Prostate gland (tissue), 2 donors: ENCODE results near the gene RARG. TPM values are rescaled to one million over a fixed set of nuclear protein-coding genes. Genes with fewer than 3 reads are reported as not detected.

Experiments
- DNase-seq: peaks from one replicate; pipeline ENCODE4 v3.0.0-alpha.2; 2019; ENCODE audit warnings: low spot score
- H3K27ac ChIP-seq, 2 donors: fragments of 200-600 bp; sonication (generic); 2 replicates each; pipeline ENCODE4 v1.5.1; 2017 to 2019
- H3K27me3 ChIP-seq: fragments of 200-600 bp; sonication (generic); replicated peaks from 2 replicates; pipeline ENCODE4 v1.5.1; 2019; ENCODE audit not compliant: insufficient read depth
- H3K36me3 ChIP-seq, 2 donors: fragments of 200-600 bp; sonication (generic); 1 replicate in 1 of 2; 2 replicates in 1 of 2; pipeline versions ENCODE4 v1.5.1 to v1.8.1; 2017 to 2019
- H3K4me1 ChIP-seq: fragments of 200-600 bp; sonication (generic); replicated peaks from 2 replicates; pipeline ENCODE4 v1.5.1; 2019
- H3K4me3 ChIP-seq, 2 donors: fragments of 200-600 bp; sonication (generic); 2 replicates each; pipeline ENCODE4 v1.5.1; 2017 to 2019
- H3K9me3 ChIP-seq: fragments of 200-600 bp; sonication (generic); 2 replicates; pipeline ENCODE4 v1.5.1; 2017
- POLR2A ChIP-seq: fragments of 450-650 bp; IDR thresholded peaks from one replicate; pipeline ENCODE4 v1.6.1; 2016; ENCODE audit warnings: antibody characterized with exemption, mild to moderate bottlenecking
- POLR2AphosphoS5 ChIP-seq: sonication (generic); formaldehyde crosslinking; IDR thresholded peaks from one replicate; pipeline ENCODE4 v1.6.1; 2017; ENCODE audit warnings: antibody characterized with exemption
- WGBS: methylation state at CpG from one replicate; pipeline ENCODE4 v1.1.5; 2018; 5-methylcytosine and 5-hydroxymethylcytosine counted together
- intact Hi-C: fragments of 100-400 bp; cut with DNase I; formaldehyde crosslinking; loops from one replicate; pipeline ENCODE4 v1.14.2; 2022
- total RNA-seq, 2 donors: library from RNA; depleted of rRNA; stranded (reverse); fragments of >200 nt; gene quantifications; one replicate each; pipeline ENCODE4 v1.1.0, GENCODE V29; 2016
- TF ChIP-seq, protein P1 (sequence below), 4 experiments: fragments of 200-600 bp in 2 of 4; fragments of 450-650 bp in 2 of 4; sonication (generic) in 2 of 4; IDR thresholded peaks; 1 replicate in 3 of 4; 2 replicates in 1 of 4; pipeline ENCODE4 v1.5.1; 2016 to 2019; ENCODE audit warnings: antibody characterized with exemption in 4 of 4, mild to moderate bottlenecking in 2 of 4, moderate library complexity in 2 of 4

The RARG gene
- total RNA-seq, 2 donors from 2014 or later: 28.9 to 30.4 TPM

DNA sequence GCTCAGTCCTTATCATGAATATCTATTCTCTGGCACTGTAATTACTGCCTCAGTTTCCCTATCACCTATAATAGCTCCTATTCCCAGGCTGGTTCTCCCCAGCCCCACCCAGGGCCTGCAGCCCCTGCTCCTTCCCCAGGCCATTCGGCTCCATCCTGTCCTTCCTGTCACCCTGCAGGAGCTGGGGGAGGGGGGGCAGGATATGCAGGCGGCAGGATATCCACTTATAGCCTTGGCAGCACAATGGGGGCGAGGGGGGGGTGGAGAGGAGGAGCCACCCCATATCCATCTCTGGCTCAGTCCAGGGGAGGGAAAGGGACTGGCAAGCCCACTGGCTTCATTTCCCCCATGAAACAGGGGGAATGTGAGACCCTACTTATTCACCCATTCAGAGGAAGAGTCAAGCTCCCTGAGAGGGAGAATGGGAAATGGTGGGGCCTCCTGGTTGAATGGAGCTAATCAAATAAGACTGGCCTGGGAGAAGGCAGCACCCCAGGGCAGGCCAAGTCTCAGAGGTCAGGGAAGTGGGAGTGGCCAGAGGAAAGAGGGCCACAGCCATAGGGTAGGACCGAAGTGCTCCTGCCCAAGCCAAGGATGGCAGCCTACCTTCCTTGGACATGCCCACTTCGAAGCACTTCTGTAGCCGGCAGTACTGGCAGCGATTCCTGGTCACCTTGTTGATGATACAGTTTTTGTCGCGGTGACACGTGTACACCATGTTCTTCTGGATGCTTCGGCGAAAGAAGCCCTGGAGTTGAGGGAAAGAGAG is 17.1 kb downstream of the RARG start:
- no peaks in the 10 kb centered on the region for H3K9me3 ChIP-seq
- DNase-seq: no peak
- peak overlapping the region in 1 of 2 donors; percentile 26 for H3K27ac ChIP-seq
- no peak overlapping the region for H3K4me3 ChIP-seq
- peaks cover 17% of the 10 kb centered on the region for H3K4me1 ChIP-seq
- TF ChIP-seq POLR2AphosphoS5 (no peak), POLR2A (no peak)
- TF ChIP-seq, protein P1, sequence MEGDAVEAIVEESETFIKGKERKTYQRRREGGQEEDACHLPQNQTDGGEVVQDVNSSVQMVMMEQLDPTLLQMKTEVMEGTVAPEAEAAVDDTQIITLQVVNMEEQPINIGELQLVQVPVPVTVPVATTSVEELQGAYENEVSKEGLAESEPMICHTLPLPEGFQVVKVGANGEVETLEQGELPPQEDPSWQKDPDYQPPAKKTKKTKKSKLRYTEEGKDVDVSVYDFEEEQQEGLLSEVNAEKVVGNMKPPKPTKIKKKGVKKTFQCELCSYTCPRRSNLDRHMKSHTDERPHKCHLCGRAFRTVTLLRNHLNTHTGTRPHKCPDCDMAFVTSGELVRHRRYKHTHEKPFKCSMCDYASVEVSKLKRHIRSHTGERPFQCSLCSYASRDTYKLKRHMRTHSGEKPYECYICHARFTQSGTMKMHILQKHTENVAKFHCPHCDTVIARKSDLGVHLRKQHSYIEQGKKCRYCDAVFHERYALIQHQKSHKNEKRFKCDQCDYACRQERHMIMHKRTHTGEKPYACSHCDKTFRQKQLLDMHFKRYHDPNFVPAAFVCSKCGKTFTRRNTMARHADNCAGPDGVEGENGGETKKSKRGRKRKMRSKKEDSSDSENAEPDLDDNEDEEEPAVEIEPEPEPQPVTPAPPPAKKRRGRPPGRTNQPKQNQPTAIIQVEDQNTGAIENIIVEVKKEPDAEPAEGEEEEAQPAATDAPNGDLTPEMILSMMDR (IDR thresholded peaks at IDR 0.05): no peak
- H3K36me3 ChIP-seq: peaks cover 6 to 14% of the 10 kb centered on the region in 2 donors
- H3K27me3 ChIP-seq: no peaks in the 10 kb centered on the region
- intact Hi-C loops: loop anchor here (2.0 kb wide), 1 partner anchor 72 kb away; no protein-coding TSS in a partner anchor
- WGBS: 60% methylated on average over 12 of the region's 12 CpGs

DNA sequence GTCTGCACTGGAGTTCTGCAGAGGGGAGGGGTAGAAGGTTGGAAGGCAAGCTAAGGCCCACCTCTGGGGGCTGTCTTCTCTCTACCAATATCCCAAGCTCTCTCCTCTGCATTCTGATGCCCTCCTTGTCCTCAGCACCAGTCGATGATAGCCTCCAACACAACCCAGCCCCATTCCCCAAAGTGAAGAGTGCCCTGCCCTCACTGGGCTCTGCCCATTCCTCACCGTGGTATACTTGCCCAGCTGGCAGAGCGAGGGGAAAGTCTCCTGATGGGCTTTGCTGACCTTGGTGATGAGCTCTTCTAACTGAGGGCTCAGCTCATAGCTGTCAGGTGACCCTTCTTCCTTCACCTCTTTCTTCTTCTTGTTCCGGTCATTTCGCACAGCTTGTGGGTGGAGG is 17.8 kb downstream of the RARG start:
- peaks cover 6 to 14% of the 10 kb centered on the region in 2 donors for H3K36me3 ChIP-seq
- H3K27ac ChIP-seq: no peak overlapping the region
- DNase-seq: no peak
- no peaks in the 10 kb centered on the region for H3K9me3 ChIP-seq
- TF ChIP-seq POLR2AphosphoS5 (no peak), POLR2A (no peak)
- TF ChIP-seq, protein P1 (IDR thresholded peaks at IDR 0.05): no peak
- peaks cover 17% of the 10 kb centered on the region for H3K4me1 ChIP-seq
- no peaks in the 10 kb centered on the region for H3K27me3 ChIP-seq
- WGBS: 75% methylated on average over 5 of the region's 5 CpGs
- intact Hi-C loops: loop anchor here (2.0 kb wide), 1 partner anchor 73 kb away; no protein-coding TSS in a partner anchor
- H3K4me3 ChIP-seq: no peak overlapping the region

DNA sequence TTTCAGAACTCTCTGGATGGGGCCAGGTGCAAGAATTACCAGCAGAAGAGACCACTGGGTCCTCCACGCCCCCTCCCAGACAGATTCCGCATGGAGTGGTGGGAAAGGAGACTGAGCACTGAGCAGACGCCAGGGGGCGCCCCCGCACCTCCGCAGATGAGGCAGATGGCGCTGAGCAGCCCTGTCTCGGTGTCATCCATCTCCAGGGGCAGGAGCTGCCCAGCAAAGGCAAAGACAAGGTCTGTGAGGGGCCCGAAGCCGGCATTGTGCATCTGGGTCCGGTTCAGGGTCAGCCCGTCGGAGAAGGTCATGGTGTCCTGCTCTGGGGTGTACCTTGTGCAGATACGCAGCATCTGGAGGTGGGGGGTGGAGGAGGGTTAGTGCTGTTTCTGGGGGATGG is 18.7 kb downstream of the RARG start:
- Histone ChIP-seq H3K27me3 (no peaks in the 10 kb centered on the region), H3K27ac (no peak overlapping the region), H3K9me3 (no peaks in the 10 kb centered on the region), H3K4me3 (no peak overlapping the region), H3K36me3 (peaks cover 6 to 14% of the 10 kb centered on the region in 2 donors), H3K4me1 (peaks cover 16% of the 10 kb centered on the region)
- peak; percentile 78 for DNase-seq
- TF ChIP-seq, protein P1 (IDR thresholded peaks at IDR 0.05): peak; percentile 83 to 98 (median 96)
- TF ChIP-seq POLR2AphosphoS5: peak; percentile 59
- TF ChIP-seq POLR2A: no peak
- 22% methylated on average over 8 of the region's 14 CpGs for WGBS
- intact Hi-C loops: loop anchor here (2.0 kb wide), 1 partner anchor 37 kb away; no protein-coding TSS in a partner anchor

DNA sequence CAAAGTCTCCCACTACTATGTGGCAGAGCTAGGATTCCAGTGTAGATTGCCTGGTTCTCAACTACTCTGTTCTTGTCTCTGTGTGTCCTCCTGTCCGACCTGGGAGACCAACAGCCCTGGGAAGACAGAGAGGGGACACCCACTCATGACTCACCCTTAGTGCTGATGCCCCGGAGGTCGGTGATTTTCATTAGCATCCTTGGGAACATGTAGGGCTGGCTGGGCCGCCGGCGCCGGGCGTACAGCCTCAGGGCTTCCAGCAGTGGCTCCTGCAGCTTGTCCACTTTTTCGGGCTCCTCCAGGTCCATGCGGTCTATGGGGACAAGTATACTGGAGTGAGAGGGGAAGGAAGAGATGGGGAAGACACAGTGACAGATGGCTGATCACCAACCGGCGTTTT is 19.1 kb downstream of the RARG start:
- TF ChIP-seq POLR2AphosphoS5 (no peak), POLR2A (no peak)
- TF ChIP-seq, protein P1 (IDR thresholded peaks at IDR 0.05): no peak
- Histone ChIP-seq H3K27ac (no peak overlapping the region), H3K4me3 (no peak overlapping the region), H3K27me3 (no peaks in the 10 kb centered on the region), H3K4me1 (peaks cover 12% of the 10 kb centered on the region), H3K9me3 (no peaks in the 10 kb centered on the region), H3K36me3 (peaks cover 6 to 14% of the 10 kb centered on the region in 2 donors)
- DNase-seq: no peak
- intact Hi-C loops: loop anchor here (2.0 kb wide), 1 partner anchor 38 kb away; no protein-coding TSS in a partner anchor
- WGBS: 64% methylated on average over 12 of the region's 12 CpGs
